Gastroesophageal sphincter (tissue), 3 donors: Measurements from ENCODE around the gene CD274.

Experiments used
- CTCF ChIP-seq, 4 experiments: fragments of 200-600 bp in 2 of 4; fragments of 450-650 bp in 2 of 4; sonication (generic) in 1 of 4; IDR thresholded peaks; one replicate each; pipeline ENCODE4 v1.5.1; 2017 to 2019; ENCODE audit warnings: antibody characterized with exemption in 4 of 4, mild to moderate bottlenecking in 2 of 4, moderate library complexity in 2 of 4
- POLR2A ChIP-seq, 2 donors: fragments of 450-650 bp; IDR thresholded peaks; one replicate each; pipeline ENCODE4 v1.6.1; 2017; ENCODE audit warnings: antibody characterized with exemption in 2 of 2, mild to moderate bottlenecking in 2 of 2, moderate library complexity in 1 of 2

GRCh38 chr9:5445886-5446285 lies 4.5 kb upstream of the CD274 start:
- TF ChIP-seq POLR2A (IDR thresholded peaks at IDR 0.05) (no peak), CTCF (IDR thresholded peaks at IDR 0.05) (no peak)
